HEK293T (cell line): ENCODE measurements around the gene GFPT1.

Source experiments
- CTCF ChIA-PET: fragments of 350-600 bp; formaldehyde crosslinking; extraction: SDS; loops from one replicate; lab custom pipeline; 2021; ENCODE audit warnings: antibody characterized with exemption, inconsistent platforms; lab: Yijun Ruan, JAX
- POLR2A ChIA-PET: fragments of 350-600 bp; formaldehyde crosslinking; extraction: SDS; loops from one replicate; lab custom pipeline; 2020; ENCODE audit warnings: antibody characterized with exemption, inconsistent platforms; lab: Yijun Ruan, JAX
- DNase-seq: peaks from one replicate; pipeline ENCODE4 v3.0.0; 2012; ENCODE audit warnings: mixed read lengths; ENCODE audit errors: extremely low spot score
- ARNT ChIP-seq: fragments of 450-650 bp; IDR thresholded peaks from 2 replicates; pipeline ENCODE4 v1.6.1; 2017; ENCODE audit warnings: mild to moderate bottlenecking
- BHLHE40 ChIP-seq: fragments of 450-650 bp; IDR thresholded peaks from 2 replicates; pipeline ENCODE4 v1.6.1; 2016; ENCODE audit warnings: mild to moderate bottlenecking, moderate library complexity, borderline replicate concordance
- CTBP1 ChIP-seq: fragments of 450-650 bp; IDR thresholded peaks from 2 replicates; pipeline ENCODE4 v1.6.1; 2016; ENCODE audit warnings: borderline replicate concordance
- ELF4 ChIP-seq: fragments of 450-650 bp; IDR thresholded peaks from 2 replicates; pipeline ENCODE4 v1.6.1; 2017; ENCODE audit warnings: antibody characterized with exemption
- FOXA1 ChIP-seq: fragments of 450-650 bp; IDR thresholded peaks from 2 replicates; pipeline ENCODE4 v1.6.1; 2016; ENCODE audit warnings: mild to moderate bottlenecking
- FOXK2 ChIP-seq: fragments of 450-650 bp; IDR thresholded peaks from 2 replicates; pipeline ENCODE4 v1.6.1; 2016; ENCODE audit warnings: mild to moderate bottlenecking
- FOXM1 ChIP-seq: fragments of 450-650 bp; IDR thresholded peaks from 2 replicates; pipeline ENCODE4 v1.6.1; 2017; ENCODE audit warnings: mild to moderate bottlenecking, borderline replicate concordance
- HDGF ChIP-seq: fragments of 450-650 bp; IDR thresholded peaks from 2 replicates; pipeline ENCODE4 v1.6.1; 2017; ENCODE audit warnings: antibody characterized with exemption, borderline replicate concordance
- L3MBTL2 ChIP-seq: fragments of 450-650 bp; conservative IDR thresholded peaks from 2 replicates; pipeline ENCODE4 v1.6.1; 2016; ENCODE audit warnings: mild to moderate bottlenecking
- LEF1 ChIP-seq: fragments of 450-650 bp; IDR thresholded peaks from 2 replicates; pipeline ENCODE4 v1.6.1; 2017; ENCODE audit warnings: mild to moderate bottlenecking, borderline replicate concordance
- NFRKB ChIP-seq: fragments of 450-650 bp; IDR thresholded peaks from 2 replicates; pipeline ENCODE4 v1.6.1; 2016; ENCODE audit warnings: mild to moderate bottlenecking, moderate library complexity
- SP1 ChIP-seq: fragments of 450-650 bp; IDR thresholded peaks from 2 replicates; pipeline ENCODE4 v1.6.1; 2017
- SUZ12 ChIP-seq: fragments of 450-650 bp; IDR thresholded peaks from 2 replicates; pipeline ENCODE4 v1.6.1; 2016; ENCODE audit warnings: mild to moderate bottlenecking
- TARDBP ChIP-seq: fragments of 450-650 bp; IDR thresholded peaks from 2 replicates; pipeline ENCODE4 v1.6.1; 2016
- ZNF384 ChIP-seq: fragments of 450-650 bp; IDR thresholded peaks from 2 replicates; pipeline ENCODE4 v1.6.1; 2016
- TF ChIP-seq, protein P1 (sequence below): fragments of 450-650 bp; IDR thresholded peaks from 2 replicates; pipeline ENCODE4 v1.6.1; 2016

The GFPT1 gene

DNA sequence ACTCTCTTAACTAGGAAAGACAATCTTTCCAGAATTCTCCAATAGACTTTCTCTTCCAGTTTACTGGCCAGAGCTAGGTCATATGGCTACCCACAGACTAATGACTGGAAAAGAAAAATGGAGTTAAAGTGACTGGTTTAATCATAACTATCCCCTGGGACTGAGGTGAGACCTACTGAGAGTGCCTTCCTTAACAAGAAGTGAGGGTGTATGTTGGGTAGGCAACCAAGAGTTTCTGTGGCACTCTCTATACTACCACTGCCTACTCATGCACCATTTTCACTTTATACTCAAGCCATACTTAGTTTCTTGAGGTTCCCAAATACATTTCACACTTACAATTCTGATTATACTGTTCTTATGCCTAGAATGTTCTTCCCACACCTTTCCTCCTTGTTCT, 6.9 kb upstream of the GFPT1 start:
- CTCF ChIA-PET = no interaction called here
- no peak for DNase-seq
- TF ChIP-seq L3MBTL2 (no peak), ZNF384 (no peak), FOXM1 (no peak), SUZ12 (no peak), BHLHE40 (no peak), ARNT (no peak), FOXA1 (no peak), NFRKB (no peak), HDGF (no peak), TARDBP (no peak), CTBP1 (no peak)
- POLR2A ChIA-PET = no interaction called here

GRCh38 chr2:69390471-69390870, 3.4 kb upstream of the GFPT1 start:
- CTCF ChIA-PET = interaction anchor here (0.6 to 1.0 kb wide), 2 partner anchors 15 to 46 kb away, joined by 3 to 4 read pairs; no protein-coding TSS in a partner anchor
- POLR2A ChIA-PET = interaction anchor here (1.3 kb wide), 1 partner anchor 47 kb away, joined by 7 read pairs; the partner anchor contains the start of gene NFU1
- no peak for TF ChIP-seq LEF1
- TF ChIP-seq BHLHE40 = no peak
- no peak for TF ChIP-seq ZNF384
- TF ChIP-seq L3MBTL2 = no peak
- TF ChIP-seq FOXA1 = no peak
- TF ChIP-seq, protein P1, sequence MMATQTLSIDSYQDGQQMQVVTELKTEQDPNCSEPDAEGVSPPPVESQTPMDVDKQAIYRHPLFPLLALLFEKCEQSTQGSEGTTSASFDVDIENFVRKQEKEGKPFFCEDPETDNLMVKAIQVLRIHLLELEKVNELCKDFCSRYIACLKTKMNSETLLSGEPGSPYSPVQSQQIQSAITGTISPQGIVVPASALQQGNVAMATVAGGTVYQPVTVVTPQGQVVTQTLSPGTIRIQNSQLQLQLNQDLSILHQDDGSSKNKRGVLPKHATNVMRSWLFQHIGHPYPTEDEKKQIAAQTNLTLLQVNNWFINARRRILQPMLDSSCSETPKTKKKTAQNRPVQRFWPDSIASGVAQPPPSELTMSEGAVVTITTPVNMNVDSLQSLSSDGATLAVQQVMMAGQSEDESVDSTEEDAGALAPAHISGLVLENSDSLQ = no peak
- TF ChIP-seq NFRKB = no peak
- TF ChIP-seq ARNT = no peak
- no peak for TF ChIP-seq HDGF
- no peak for TF ChIP-seq SP1
- TF ChIP-seq SUZ12 = no peak
- TF ChIP-seq ELF4 = no peak
- no peak for TF ChIP-seq FOXM1
- TF ChIP-seq FOXK2 = no peak
- TF ChIP-seq TARDBP = no peak
- TF ChIP-seq CTBP1 = no peak
- DNase-seq = no peak

DNA sequence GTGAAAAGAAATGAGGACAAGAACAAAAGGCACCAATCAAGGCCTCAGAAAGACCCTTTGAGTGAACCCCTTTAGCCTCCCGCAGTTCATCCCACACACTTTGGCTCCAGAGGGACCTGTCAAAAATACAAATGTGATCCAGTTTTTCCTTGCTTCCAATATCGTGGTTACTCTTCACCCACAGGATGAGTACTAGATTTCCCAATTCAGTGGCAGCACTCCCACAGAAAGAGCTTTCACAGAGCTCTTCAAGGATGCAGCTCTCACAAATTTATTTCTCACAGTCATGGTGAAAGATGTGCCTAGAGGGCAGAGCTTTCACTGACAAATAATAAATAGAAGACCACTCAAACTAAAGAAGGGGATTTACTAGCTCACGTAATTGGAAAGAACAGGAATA, 3.0 kb upstream of the GFPT1 start:
- no peak for DNase-seq
- no peak for TF ChIP-seq TARDBP
- TF ChIP-seq NFRKB = no peak
- TF ChIP-seq CTBP1 = no peak
- no peak for TF ChIP-seq BHLHE40
- no peak for TF ChIP-seq ARNT
- TF ChIP-seq FOXK2 = no peak
- TF ChIP-seq SUZ12 = no peak
- ChIA-PET CTCF (interaction anchor here (1.0 kb wide), 1 partner anchor 15 kb away, joined by 3 read pairs; no protein-coding TSS in a partner anchor), POLR2A (interaction anchor here (1.3 kb wide), 1 partner anchor 47 kb away, joined by 7 read pairs; the partner anchor contains the start of gene NFU1)

DNA sequence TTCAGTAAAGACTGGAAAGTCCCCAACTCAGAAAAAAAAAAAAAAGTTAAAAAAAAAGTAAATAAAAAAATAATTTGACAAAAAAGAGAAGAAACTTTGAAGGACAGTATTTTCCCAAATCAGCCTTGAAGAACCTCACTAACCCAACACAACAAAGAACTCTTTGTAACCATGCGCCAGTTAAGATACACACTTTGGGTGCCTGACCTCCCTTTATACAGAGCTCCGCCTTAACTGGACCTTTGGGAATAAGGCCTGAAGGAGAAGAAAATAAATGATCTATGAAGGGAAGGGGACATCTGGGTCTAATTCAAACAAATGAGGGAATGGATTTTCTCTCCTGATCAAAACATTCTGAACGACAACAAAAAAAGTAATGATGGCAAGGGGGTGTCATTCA, 2.2 kb upstream of the GFPT1 start:
- POLR2A ChIA-PET = interaction anchor here (1.7 kb wide), 1 partner anchor 48 kb away, joined by 5 read pairs; the partner anchor contains the start of gene NFU1
- CTCF ChIA-PET = no interaction called here
- DNase-seq = no peak
- no peak for TF ChIP-seq FOXM1
- TF ChIP-seq TARDBP = no peak
- no peak for TF ChIP-seq FOXK2
- no peak for TF ChIP-seq ARNT
- TF ChIP-seq CTBP1 = no peak
- TF ChIP-seq L3MBTL2 = no peak

GRCh38 chr2:69387770-69388481, 899 bp upstream of the GFPT1 start:
- POLR2A ChIA-PET = interaction anchor here (1.7 kb wide), 1 partner anchor 49 kb away, joined by 5 read pairs; the partner anchor contains the start of gene NFU1
- TF ChIP-seq, protein P1 = no peak
- TF ChIP-seq L3MBTL2 = no peak
- TF ChIP-seq TARDBP = no peak
- no peak for TF ChIP-seq SP1
- no peak for TF ChIP-seq SUZ12
- no peak for TF ChIP-seq CTBP1
- no peak for DNase-seq
- CTCF ChIA-PET = interaction anchor here (0.6 to 1.4 kb wide), 2 partner anchors 12 to 145 kb away, joined by 3 to 5 read pairs; no protein-coding TSS in a partner anchor

DNA sequence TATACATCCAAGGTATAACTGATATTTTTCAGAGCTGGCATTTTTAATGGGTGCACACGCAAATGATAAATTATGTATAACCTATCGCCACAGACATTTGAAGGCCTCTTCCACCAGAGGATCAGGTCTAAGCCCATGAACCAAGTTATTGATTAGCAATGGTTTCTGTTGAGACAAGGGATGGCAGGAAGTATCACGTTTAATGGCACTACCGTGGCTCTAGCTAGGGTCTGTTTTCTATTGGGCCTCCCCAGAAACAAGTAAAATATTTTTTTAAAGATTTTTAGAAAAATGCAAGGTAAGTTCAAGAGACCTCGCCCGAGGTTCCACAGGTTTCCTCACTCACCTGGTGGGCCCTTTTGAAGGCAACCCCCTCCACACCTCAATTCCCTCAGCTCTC, 667 bp downstream of the GFPT1 start:
- ChIA-PET CTCF (no interaction called here), POLR2A (interaction anchor here (1.0 to 1.2 kb wide), 2 partner anchors 9 to 51 kb away, joined by 3 to 4 read pairs; partner anchors contain the start of gene NFU1)
- DNase-seq = no peak
- TF ChIP-seq, protein P1 = no peak
- TF ChIP-seq ARNT = no peak
- TF ChIP-seq ELF4 = no peak
- no peak for TF ChIP-seq SUZ12
- no peak for TF ChIP-seq ZNF384
